AG09319 (cell line): ENCODE measurements around the gene SCFD2.
"Not testable (repeated sequence)": the region's sequence is repeated elsewhere in the genome, so short reads cannot be mapped to it uniquely, and the experiment has no call there.

Experiments used
- DNase-seq: peaks from one replicate; pipeline ENCODE4 v3.0.0-alpha.2; 2010; ENCODE audit warnings: low read depth; ENCODE audit errors: extremely low read depth
- TF ChIP-seq, protein P1 (sequence below): IDR thresholded peaks from 2 replicates; pipeline ENCODE4 v1.5.1; 2011; ENCODE audit warnings: low read depth, mild to moderate bottlenecking, inconsistent platforms, low read length, moderate library complexity

Gene SCFD2

GRCh38 chr4:53361451-53361850, 4.4 kb downstream of the SCFD2 start:
- TF ChIP-seq, protein P1, sequence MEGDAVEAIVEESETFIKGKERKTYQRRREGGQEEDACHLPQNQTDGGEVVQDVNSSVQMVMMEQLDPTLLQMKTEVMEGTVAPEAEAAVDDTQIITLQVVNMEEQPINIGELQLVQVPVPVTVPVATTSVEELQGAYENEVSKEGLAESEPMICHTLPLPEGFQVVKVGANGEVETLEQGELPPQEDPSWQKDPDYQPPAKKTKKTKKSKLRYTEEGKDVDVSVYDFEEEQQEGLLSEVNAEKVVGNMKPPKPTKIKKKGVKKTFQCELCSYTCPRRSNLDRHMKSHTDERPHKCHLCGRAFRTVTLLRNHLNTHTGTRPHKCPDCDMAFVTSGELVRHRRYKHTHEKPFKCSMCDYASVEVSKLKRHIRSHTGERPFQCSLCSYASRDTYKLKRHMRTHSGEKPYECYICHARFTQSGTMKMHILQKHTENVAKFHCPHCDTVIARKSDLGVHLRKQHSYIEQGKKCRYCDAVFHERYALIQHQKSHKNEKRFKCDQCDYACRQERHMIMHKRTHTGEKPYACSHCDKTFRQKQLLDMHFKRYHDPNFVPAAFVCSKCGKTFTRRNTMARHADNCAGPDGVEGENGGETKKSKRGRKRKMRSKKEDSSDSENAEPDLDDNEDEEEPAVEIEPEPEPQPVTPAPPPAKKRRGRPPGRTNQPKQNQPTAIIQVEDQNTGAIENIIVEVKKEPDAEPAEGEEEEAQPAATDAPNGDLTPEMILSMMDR = no peak
- DNase-seq = no peak

- DNase-seq = no peak
- TF ChIP-seq, protein P1 = no peak
Measured at GRCh38 chr4:53355930-53356521, 9.8 kb downstream of the SCFD2 start.

- no peak for DNase-seq
- TF ChIP-seq, protein P1 = no peak
Measured at GRCh38 chr4:53354012-53354722, 11.7 kb downstream of the SCFD2 start.

DNA sequence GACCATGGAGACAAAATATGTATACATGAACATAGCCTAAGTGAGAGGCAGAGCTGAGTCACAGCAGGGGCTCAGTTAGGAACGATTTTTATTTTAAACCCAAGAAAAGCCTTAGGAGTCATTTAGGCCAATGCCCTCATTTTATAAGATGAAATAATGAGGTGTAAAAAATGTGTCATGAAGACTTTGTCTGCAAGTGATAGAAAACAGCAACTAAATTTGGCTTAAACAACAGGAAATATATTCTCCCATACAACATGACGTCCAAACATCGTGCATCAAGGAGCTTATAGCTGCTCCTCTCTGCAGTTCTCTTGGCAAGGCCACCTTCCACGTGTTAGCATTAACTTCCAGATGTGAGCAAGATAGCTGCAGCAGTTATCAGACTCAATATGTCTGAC, 16.8 kb downstream of the SCFD2 start:
- TF ChIP-seq, protein P1 = no peak
- DNase-seq = no peak

DNA sequence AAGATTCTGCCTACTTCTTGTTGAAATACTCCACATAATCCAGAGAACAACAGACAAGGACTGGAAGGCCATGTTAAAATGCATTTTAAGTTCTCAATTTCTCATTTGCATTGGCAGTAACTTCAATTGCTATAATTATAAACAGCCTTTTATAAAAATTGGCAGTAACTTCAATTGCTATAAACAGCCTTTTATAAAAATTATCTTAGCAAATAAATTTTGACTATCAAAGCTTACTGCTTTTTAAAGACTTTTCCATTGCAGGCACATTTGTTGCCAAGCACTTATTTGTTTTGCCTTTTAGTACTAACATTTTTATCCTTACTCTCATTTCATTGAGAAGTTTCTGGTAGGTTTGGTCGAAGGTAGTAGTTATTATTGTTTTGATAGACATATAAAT, 17.8 kb downstream of the SCFD2 start:
- TF ChIP-seq, protein P1 = no peak
- DNase-seq = no peak

DNA sequence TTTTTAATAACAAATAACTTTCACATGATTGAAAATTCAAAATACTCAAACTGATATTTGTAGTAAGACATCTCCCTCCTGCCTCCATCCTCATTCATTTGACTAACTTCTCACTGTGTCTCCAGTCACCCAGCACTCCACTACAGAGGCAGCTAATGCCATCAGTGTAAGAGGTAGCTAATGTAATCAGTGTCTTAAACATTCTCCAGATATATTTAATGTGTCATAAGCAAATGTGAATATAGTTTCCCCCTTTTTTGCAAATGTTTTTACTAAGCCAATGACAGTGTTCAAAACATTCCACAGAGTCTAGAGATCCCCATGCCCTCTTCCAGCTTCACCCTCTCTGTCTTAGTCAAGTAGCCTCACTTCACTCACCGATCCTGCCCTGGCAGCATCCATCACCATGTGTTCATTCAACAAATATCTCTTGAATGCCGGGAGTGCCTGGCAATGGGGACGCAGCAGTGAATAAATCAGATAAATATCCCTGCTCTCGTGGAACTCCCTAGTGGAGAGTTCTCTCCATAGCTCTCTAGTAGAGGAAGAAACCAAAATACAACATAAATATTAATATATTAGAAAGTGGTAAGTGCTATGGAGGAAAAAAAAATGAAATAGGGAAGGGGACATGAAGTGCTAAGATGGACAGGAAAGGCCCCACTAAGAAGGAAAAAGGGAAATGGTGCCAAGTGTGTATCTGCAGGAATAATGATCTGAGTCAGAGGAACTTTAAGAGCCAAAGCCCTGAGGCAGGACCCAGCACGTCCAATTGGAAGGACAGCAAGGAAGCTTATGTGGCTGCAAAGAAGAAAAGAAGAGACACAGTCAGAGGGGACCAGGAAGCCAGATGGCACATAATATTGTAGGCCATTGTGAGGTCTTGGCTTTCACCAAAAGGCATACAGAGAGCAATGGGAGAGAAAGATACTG, 18.7 kb downstream of the SCFD2 start:
- no peak for DNase-seq

DNA sequence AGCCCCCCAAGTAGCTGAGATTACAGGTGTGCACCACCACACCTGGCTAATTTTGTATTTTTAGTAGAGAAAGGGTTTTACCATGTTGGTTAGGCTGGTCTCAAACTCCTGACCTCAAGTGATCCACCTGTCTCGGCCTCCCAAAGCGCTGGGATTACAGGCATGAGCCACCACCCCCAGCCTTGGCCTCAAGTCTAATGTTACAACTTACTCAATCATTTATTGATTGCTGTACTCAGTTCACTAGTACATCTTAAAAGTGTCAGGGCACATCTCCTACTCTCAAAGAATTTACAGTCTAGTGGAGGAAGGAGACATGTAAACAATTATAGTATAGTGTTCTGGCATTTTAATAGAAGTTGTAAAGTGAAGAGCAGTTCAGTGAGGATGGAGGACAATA, 19.5 kb downstream of the SCFD2 start:
- DNase-seq = not testable (repeated sequence)

More for the DNA sequence above, 18.7 kb downstream of the SCFD2 start:
- TF ChIP-seq, protein P1 = peak; percentile 10

DNA sequence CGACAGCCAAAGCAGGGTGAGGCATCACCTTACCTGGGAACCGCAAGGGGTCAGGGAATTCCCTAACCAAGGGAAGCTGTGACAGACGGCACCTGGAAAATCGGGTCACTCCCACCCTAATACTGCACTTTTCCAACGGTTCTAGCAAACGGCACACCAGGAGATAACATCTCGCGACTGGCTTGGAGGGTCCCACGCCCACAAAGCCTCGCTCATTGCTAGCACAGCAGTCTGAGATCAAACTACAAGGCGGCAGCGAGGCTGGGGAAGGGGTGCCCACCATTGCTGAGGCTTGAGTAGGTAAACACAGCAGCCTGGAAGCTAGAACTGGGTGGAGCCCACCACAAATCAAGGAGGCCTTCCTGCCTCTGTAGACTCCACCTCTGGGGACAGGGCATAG, 25.7 kb downstream of the SCFD2 start:
- DNase-seq = not testable (repeated sequence)

DNA sequence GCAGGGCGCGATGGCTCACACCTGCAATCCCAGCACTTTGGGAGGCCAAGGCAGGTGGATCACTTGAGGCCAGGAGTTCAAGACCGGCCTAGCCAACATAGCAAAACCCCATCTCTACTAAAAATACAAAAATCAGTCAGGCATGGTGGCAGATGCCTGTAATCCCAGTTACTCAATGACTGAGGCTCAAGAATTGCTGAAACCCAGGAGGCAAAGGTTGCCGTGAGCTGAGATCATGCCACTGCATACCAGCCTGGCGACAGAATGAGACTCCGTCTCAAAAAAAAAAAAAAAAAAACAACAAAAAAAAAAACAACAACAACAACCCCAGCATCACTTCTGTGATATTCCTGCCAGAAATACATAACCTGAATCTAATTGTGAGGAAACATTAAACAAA, 30.9 kb downstream of the SCFD2 start:
- not testable (repeated sequence) for DNase-seq
